ENCODE measurements around the gene ZFC3H1.

The ZFC3H1 gene

GRCh38 chr12:71649401-71649800 lies 14.2 kb downstream of the ZFC3H1 start:
- Histone ChIP-seq H3F3A (ENCODE audit: insufficient read depth, low read length) (no peaks in the 10 kb centered on the region), H3K4me3 (ENCODE audit: low read length) (no peak overlapping the region), H4K20me1 (ENCODE audit: insufficient read depth, low read length) (no peaks in the 10 kb centered on the region), H3K4me2 (ENCODE audit: low read depth, low read length) (no peak overlapping the region), H3K36me3 (replicated peaks; ENCODE audit: insufficient read depth, low read length) (peaks cover 7% of the 10 kb centered on the region; the same call in 1 of the 2 replicates), H3K79me2 (ENCODE audit: low read length) (peaks cover 75% of the 10 kb centered on the region), H3K9me2 (replicated peaks; ENCODE audit: insufficient read depth, low read length) (no peaks in the 10 kb centered on the region), H3K9me3 (replicated peaks; ENCODE audit: insufficient read depth, low read length) (no peaks in the 10 kb centered on the region), H3K4me1 (ENCODE audit: low read length) (no peaks in the 10 kb centered on the region), H2AFZ (ENCODE audit: low read length) (no peak overlapping the region), H3K27ac (ENCODE audit: low read length) (no peak overlapping the region), H3K27me3 (replicated peaks; ENCODE audit: insufficient read depth, low read length) (no peaks in the 10 kb centered on the region), H3K9ac (ENCODE audit: low read length) (no peak overlapping the region)
- TF ChIP-seq EZH2 (optimal IDR thresholded peaks at IDR 0.05; ENCODE audit: low read depth, low read length) = no peak
- TF ChIP-seq CTCF (IDR thresholded peaks at IDR 0.05; ENCODE audit: low read length) = no peak
- TF ChIP-seq EZH2phosphoT487 (IDR thresholded peaks at IDR 0.05; ENCODE audit: low read length) = no peak
- no peak for DNase-seq

- no peaks in the 10 kb centered on the region for H3F3A ChIP-seq (ENCODE audit: insufficient read depth, low read length)
- no peaks in the 10 kb centered on the region for H3K9me2 ChIP-seq (replicated peaks; ENCODE audit: insufficient read depth, low read length)
- H3K27me3 ChIP-seq (replicated peaks; ENCODE audit: insufficient read depth, low read length) = no peaks in the 10 kb centered on the region
- no peak for DNase-seq
- H3K4me1 ChIP-seq (ENCODE audit: low read length) = no peaks in the 10 kb centered on the region
- no peak overlapping the region for H3K4me2 ChIP-seq (ENCODE audit: low read depth, low read length)
- peaks cover 14% of the 10 kb centered on the region; the same call in 1 of the 2 replicates for H3K36me3 ChIP-seq (replicated peaks; ENCODE audit: insufficient read depth, low read length)
- H3K9ac ChIP-seq (ENCODE audit: low read length) = no peak overlapping the region
- H3K4me3 ChIP-seq (ENCODE audit: low read length) = no peak overlapping the region
- H4K20me1 ChIP-seq (ENCODE audit: insufficient read depth, low read length) = no peaks in the 10 kb centered on the region
- TF ChIP-seq EZH2 (optimal IDR thresholded peaks at IDR 0.05; ENCODE audit: low read depth, low read length) (no peak), EZH2phosphoT487 (IDR thresholded peaks at IDR 0.05; ENCODE audit: low read length) (no peak), CTCF (IDR thresholded peaks at IDR 0.05; ENCODE audit: low read length) (no peak)
- no peak overlapping the region for H3K27ac ChIP-seq (ENCODE audit: low read length)
- H3K9me3 ChIP-seq (replicated peaks; ENCODE audit: insufficient read depth, low read length) = no peaks in the 10 kb centered on the region
- H3K79me2 ChIP-seq (ENCODE audit: low read length) = peaks cover 66% of the 10 kb centered on the region
- H2AFZ ChIP-seq (ENCODE audit: low read length) = no peak overlapping the region
These were observed 15.1 kb downstream of the ZFC3H1 start for GRCh38 chr12:71648537-71648936.

GRCh38 chr12:71646512-71646911 lies 17.1 kb downstream of the ZFC3H1 start:
- no peak for DNase-seq
- no peak overlapping the region for H3K27ac ChIP-seq (ENCODE audit: low read length)
- no peak overlapping the region for H3K4me2 ChIP-seq (ENCODE audit: low read depth, low read length)
- H3K9ac ChIP-seq (ENCODE audit: low read length) = no peak overlapping the region
- H3K9me2 ChIP-seq (replicated peaks; ENCODE audit: insufficient read depth, low read length) = no peaks in the 10 kb centered on the region
- no peak overlapping the region for H2AFZ ChIP-seq (ENCODE audit: low read length)
- H3K4me3 ChIP-seq (ENCODE audit: low read length) = no peak overlapping the region
- H3K36me3 ChIP-seq (replicated peaks; ENCODE audit: insufficient read depth, low read length) = peaks cover 12% of the 10 kb centered on the region; the same call in 1 of the 2 replicates
- peaks cover 6% of the 10 kb centered on the region; the same call in 1 of the 2 replicates for H3K4me1 ChIP-seq (ENCODE audit: low read length)
- H3K79me2 ChIP-seq (ENCODE audit: low read length) = peaks cover 46% of the 10 kb centered on the region
- H3K9me3 ChIP-seq (replicated peaks; ENCODE audit: insufficient read depth, low read length) = no peaks in the 10 kb centered on the region
- no peaks in the 10 kb centered on the region for H3K27me3 ChIP-seq (replicated peaks; ENCODE audit: insufficient read depth, low read length)
- 0 out of 2 replicates have a peak, but pooled peaks cover 4% of the 10 kb centered on the region for H3F3A ChIP-seq (ENCODE audit: insufficient read depth, low read length)
- TF ChIP-seq CTCF (IDR thresholded peaks at IDR 0.05; ENCODE audit: low read length) = no peak
- TF ChIP-seq EZH2 (optimal IDR thresholded peaks at IDR 0.05; ENCODE audit: low read depth, low read length) = no peak
- TF ChIP-seq EZH2phosphoT487 (IDR thresholded peaks at IDR 0.05; ENCODE audit: low read length) = no peak
- no peaks in the 10 kb centered on the region for H4K20me1 ChIP-seq (ENCODE audit: insufficient read depth, low read length)
